Activated CD8-positive, alpha-beta memory T cell treated with anti-CD3 and anti-CD28 coated beads, Interleukin-2, amount 50 U/mL, for 1 hour (primary cell): ENCODE data around the gene SESTD1.
"Not testable (repeated sequence)": the region's sequence is repeated elsewhere in the genome, so short reads cannot be mapped to it uniquely, and the experiment has no call there.

ENCODE experiments used
- DNase-seq: peaks from one replicate; pipeline ENCODE4 v3.0.0-alpha.2; 2020; ENCODE audit errors: extremely low read depth

Gene SESTD1

GRCh38 chr2:179106342-179106675 lies 158.3 kb downstream of the SESTD1 start:
- DNase-seq: no peak

DNA sequence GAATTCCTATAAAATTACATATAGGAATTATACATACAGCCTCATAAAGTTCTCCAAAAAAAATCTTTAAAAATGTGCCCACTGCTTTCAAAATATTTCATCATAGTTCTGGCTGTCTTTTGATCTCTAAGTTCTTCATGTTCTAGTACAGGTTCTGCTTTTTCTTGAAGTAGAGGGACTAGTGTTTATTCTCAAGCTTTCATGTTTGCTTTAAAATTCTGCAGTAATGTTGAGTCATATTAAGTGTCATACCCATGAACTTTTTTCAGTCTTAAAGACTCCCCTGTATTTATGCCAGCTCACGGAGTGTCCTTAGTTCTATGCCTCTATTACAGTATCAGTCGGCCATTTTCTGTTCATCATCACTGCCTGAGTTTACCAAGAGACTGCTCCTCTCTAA lies 159.9 kb downstream of the SESTD1 start:
- DNase-seq: no peak

DNA sequence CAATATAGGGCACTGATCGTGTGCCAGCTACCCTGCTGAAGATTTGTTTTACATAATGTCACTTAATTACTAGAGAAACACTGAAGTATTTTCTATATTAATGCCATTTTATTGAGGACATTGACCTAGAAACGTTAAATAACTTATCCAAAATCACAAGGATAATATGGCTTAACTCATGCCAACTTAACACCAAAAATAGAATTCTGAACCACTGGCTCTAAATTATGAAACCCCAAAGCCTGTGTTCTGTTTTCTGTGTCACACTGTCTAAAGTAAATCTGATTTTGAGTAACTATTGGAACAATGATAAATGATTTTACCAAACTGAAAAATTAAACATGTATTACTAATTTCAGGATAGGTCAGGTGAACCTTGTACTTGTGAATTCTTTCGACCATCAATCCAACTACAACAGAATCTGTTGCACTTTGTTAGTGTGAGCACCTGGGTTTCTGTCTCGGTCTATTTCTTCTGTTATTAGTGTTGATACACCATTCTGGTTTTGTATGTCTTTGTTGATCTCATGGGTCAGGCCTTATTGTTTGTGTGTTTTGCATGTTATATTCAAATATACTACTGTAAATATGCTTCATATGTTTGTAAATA lies 166.4 kb downstream of the SESTD1 start:
- DNase-seq: no peak

DNA sequence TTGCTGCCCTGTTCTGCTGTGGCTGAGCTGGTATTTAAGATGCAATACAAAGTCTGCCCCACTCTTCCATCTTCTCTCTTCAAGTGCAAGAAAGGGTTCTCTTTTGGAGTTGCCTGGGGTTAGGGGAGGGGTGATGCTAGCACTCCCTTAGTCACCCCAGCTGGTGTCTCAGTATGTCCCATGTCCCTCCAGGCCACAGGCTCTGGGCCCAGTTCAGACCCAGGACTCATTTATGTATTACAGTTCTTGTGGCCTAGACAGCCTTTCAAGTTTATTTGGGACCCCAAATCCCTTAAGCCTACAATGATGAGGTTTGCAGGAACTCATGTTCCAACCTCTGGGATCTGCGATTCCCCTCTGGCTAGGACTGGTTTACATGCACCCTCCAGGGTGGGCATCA lies 167.5 kb downstream of the SESTD1 start:
- DNase-seq: no peak

GRCh38 chr2:179096090-179096489 lies 168.5 kb downstream of the SESTD1 start:
- no peak for DNase-seq

DNA sequence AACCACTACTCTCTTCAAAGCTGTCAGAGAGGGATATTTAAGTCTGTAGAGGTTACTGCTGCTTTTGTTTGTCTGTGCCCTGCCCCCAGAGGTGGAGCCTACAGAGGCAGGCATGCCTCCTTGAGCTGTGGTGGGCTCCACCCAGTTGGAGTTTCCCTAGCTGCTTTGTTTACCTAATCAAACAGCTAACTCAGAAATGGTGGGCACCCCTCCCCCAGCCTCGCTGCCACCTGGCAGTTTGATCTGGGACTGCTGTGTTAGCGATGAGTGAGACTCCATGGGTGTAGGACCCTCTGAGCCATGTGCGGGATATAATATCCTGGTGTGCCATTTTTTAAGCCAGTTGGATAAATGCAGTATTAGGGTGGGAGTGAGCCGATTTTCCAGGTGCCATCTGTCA lies 171.7 kb downstream of the SESTD1 start:
- not testable (repeated sequence) for DNase-seq

- DNase-seq: no peak
Observed at GRCh38 chr2:179082697-179083096, 181.9 kb downstream of the SESTD1 start.

- DNase-seq: no peak
Observed at GRCh38 chr2:179081954-179082353, 182.7 kb downstream of the SESTD1 start.

DNA sequence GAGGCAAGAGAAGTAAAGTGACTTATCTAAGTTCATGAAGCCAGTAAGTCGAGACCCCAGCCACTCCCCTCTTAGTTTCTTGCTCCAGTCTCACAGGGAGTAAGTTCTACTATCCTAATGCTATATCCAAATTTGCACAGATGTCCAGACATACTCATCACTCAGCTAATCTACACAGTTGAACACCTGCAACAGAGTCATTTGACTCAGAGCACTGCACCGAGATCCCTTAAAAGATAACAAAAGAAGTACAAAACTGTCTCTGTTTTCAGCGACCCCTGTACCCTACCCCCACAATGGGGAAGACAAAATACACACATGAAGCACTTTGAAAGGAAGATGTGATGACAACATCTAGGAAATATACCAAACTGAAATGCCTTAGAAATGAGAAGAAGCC lies 192.1 kb downstream of the SESTD1 start:
- DNase-seq: no peak

- DNase-seq: no peak
Observed at GRCh38 chr2:179071810-179072355, 192.7 kb downstream of the SESTD1 start.

DNA sequence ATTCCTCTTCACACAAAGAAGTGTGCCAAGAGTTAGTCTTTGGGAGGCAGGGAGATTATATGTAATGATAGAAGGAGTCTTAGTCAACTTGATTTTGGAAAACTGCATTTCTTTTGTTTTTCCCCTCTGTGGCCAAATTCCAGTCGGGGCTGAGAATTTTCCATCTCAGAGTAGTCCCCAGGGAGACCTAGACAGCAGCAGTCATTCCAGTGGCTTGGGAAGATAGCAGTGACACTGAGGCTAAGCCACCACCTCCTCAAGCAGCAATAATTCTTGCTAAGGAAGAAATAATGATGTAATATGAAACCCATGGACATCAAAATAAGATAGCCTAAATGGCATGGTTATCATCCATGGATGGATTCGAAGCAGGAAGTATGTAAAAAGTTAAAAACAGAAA lies 193.7 kb downstream of the SESTD1 start:
- DNase-seq: no peak

GRCh38 chr2:179069685-179070084 lies 194.9 kb downstream of the SESTD1 start:
- DNase-seq: no peak

DNA sequence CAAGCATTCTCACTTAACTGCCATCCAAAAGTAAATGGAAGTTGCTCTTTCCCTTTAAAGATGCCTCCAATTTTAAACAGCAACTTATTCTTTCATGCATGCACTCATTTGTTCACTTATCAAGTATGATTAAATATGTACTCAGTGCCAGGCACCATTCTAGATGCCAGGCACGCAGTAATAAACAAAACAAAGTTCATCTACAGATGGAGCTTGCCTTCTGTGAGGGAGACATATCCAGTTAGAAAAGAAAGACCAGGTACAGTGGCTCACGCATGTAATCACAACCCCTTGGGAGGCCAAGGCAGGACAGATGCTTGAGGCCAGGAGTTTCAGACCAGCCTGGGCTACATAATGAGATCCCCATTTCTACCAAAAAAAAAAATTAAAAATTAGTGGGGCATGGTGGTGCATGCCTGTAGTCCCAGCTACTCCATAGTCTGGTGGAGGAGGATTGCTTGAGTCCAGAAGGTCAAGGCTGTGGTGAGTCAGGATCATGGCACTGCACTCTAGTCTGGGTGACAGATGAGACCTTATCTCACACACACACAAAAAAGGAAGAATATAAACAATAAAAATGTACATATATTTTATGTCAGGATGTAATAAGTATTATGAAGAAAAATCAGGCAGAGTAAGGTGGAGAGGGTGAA lies 195.5 kb downstream of the SESTD1 start:
- DNase-seq: no peak

GRCh38 chr2:179059026-179059700 lies 205.5 kb downstream of the SESTD1 start:
- no peak for DNase-seq

DNA sequence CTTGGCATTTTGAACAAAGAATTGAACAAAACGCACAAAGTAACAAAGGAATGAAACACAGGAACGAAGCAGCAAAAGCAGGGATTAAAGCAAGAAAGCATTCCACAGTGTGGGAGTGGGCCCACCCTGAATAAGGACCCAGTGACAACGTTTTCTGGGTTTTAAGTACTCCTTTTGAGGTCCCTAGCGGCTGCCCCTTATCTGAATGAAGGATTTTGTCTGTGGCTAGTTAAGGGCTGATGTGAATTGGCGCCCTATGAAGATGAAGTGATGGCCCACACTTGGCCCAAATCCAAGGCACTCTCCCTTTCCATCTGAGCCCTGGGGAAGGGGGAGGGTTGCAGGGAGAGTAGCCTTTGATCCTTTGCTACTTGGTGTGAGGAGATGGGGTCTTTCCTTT lies 206.9 kb downstream of the SESTD1 start:
- no peak for DNase-seq

GRCh38 chr2:179053568-179053967 lies 211.1 kb downstream of the SESTD1 start:
- not testable (repeated sequence) for DNase-seq
